Nucleus accumbens (tissue), 56 donors: ENCODE measurements around the gene ZCCHC14.
A peak's percentile ranks its signal among the peaks of the same experiment; 100 is the strongest.

Experiments used
- DNase-seq, 56 donors: peaks; one replicate each; lab custom pipeline; 2025; lab: John Stamatoyannopoulos, UW

The ZCCHC14 gene

DNA sequence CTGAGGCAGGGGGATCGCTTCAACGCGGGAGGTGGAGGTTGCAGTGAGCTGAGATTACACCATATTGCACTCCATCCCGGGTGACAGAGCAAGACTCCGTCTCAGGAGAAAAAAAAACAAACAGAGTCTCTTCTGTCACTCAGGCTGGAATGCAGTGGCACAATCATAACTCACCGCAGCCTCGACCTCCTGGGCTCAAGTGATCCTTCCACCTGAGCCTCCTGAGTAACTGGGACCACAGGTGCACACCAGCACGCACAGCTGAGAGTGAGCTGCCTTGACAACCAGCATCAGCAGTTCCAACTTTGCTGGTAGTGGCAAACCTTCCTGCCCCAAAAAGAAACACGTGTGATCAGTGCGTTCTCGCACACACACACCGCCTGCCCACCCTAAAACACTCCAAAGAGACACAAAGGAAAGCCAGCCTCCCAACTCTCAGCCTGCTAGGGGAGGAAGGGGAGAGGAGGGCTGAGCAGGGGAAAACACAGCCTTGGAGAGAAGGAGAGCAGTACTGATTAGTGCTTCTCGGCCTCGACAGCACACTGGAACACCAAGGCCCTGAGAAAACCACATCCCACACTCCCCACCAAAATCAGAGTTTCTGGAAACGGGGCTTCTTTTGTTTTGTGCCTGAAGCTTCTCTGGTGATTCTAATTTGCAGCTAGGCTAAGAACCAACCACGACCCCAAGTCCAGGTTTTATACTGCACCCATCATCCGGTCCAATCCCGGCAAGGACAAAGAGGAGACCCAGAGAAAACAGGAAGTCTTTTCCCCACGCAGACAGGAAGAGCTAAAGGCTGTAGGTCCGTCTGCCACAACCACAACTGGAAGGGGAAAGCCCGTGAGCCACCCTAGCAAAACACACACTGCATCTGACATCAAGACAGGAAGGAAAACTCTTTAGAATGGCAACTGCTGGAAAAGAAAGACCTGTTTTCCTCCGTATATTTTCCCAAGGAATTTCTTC is 28.8 kb downstream of the ZCCHC14 start:
- DNase-seq = peak in 1 of 56 donors; percentile 16

DNA sequence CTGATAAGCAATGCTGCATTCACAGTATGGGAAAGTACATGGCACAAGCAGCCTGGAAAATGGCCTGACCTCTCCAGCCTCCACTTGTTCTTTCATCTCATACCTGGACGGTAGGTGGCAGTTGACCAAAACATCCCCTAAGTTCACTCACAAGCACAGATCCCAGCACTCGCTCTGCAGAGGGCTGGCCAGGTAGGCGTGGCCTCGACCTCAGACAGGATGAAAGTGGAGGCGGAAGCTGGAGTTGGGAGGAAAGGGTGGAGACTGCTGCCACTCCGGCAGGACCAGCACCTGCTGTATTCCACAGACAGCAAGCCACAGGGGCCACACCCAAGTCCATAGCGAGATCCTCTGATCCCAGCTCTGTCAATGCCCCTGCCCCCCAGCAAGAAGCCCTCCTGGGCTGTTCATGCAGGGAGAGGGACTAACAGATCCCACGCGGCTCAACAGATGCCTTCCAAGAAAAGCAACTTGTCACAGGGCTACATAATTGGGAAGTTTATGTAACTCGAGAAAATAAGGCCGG is 31.3 kb downstream of the ZCCHC14 start:
- DNase-seq = no peak

DNA sequence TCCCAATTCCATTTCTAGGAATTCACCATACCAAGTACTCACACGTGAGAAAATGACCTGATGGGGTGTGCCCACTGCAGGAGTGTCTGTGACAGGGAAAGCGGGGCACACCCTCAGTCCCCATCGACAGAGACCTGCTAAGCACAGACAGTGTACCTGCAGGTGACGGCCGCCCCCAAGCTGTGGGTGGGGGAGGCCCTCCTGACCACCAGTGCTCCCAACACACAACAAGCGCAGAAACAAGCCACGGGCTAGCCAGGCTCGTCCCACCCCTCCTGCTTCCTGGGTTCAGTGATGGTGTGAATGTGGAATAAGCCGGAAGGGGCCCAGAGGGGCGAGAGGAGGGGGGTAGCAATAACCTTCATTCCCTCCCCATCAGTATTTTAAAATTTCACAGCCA is 31.9 kb downstream of the ZCCHC14 start:
- DNase-seq = no peak

DNA sequence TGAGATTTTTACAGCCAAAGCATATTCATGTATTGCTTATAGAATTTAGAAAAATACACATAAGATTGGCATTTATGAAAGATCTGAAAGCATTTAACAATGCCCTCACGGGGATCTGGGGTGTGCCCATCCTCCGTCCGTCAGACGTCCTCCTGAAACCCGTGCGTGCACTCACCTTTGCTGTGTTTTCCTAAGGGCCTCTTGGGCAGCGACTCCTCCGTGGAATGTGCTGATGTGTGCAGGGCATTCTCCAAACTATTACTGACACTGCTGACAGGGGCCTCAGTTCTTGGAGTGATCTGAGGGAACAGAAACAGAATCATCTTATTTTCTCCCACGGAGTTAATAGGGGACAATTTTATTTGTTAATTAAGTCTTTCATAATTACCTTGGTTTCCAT is 33.0 kb downstream of the ZCCHC14 start:
- DNase-seq = no peak

DNA sequence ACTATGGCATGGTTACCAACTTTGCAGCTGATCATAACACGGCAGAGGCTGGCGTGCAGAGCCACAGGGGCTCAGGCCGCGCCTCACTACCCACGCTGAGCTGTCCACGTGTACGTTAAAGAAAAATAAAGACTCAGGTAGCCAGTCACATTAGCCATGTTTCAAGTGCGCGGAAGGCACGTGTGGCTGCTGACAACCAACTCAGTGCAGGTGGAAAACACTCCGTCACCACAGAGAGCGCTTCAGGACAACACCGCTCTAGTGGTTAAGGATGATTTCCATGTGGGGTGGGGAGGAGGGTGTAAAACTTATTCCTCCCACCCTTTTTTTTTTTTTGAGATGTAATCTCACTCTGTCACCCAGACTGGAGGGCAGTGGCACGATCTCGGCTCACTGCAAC is 33.8 kb downstream of the ZCCHC14 start:
- no peak for DNase-seq

DNA sequence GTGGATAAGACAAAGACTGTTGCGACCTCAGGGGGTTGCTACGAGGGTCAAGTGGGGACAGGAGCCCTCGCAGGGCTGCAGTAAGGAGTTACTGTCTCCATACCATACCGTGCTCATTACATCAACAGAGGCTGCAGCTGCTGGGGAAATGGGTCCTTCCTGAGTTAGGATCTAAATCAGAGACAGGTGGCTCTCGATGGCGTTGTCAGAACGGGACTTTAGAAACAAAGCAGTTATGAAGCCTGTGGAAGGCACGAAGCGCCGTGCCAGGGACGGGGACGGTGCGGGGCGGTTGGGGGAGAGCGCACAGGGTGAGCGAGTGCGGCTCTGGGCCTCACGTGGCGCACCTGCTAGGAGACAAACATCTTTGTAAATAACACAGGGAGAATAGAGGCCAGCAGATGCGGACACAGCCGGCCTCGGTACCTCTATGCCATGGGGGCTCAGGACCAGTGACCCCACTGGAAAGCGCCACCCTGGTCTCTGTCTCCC is 34.4 kb downstream of the ZCCHC14 start:
- DNase-seq = no peak

DNA sequence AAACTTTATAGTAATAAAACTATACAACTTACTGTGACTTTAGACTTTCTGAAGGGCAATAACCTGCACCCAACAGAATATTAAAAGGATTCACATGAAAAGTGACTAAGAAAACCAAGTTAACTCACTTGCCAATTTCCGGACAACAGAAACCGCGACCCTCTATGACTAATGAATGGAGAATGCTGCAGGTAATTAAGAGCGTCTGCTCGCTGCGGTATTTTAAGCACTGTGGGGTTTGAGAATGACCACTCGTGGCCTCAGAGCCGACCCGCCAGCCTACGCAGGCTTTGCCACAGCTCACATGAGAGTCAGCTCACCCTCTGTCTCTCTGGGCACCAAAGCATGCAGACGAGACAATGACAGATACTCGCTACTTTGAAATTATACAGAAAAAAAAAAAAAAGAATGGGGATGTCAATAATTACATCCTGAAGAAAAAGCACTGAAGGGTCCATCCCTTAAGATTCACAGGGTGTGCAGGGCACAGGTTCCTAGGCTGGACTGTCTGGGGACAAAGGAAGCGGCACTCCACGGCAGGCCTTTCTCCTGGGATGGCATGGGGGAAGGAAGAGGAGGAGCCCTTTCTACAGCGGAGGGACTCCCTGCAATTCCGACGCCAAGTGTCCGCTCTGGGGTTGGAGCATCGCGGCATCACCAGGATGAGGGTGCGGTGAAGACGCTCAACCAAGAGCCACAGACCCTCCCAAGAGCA is 35.0 kb downstream of the ZCCHC14 start:
- DNase-seq = no peak

DNA sequence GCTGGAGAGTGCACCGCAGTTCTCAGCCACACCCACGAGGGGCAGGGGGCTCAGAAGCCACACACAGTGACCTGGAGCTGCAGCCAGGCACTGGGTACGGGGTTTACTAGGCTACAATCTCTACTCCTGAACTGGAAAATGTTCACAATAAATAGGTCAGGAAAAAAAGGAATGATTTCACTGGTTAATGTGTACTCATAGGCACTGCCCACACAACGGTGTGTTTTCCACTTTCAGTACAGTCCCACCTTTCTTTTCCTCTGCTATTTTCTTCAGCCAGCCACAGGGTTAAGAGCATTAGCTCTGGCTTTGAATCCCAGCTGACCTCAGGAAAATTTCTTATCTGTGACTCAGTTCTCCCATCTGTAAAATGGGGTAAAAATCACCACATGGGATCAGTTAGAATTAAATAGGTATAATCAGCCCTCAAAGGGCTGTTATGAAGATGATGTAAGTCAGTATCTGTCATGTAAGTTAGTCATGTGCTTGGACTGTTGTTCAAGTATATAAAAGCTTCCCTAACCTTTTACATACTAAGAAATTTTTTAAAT is 35.7 kb downstream of the ZCCHC14 start:
- DNase-seq = no peak

DNA sequence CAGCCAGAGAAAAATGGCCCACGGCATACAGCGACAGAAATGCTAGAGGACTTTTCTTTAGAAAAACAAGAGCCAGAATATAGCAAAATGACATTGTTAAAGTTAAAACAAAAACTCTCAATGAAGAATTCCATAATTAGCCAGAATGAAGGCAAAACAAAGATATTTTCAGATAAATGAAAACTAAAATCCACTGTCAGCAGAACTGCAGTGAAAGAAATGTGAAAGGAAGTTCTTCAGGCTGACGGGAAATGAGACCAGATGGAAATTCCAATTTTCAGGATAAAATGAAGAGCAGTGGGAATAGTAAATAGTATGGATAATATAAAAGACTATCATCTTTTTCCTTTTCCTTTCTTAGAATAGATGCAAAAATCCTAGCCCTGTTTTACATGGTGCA is 38.4 kb downstream of the ZCCHC14 start:
- DNase-seq = no peak

DNA sequence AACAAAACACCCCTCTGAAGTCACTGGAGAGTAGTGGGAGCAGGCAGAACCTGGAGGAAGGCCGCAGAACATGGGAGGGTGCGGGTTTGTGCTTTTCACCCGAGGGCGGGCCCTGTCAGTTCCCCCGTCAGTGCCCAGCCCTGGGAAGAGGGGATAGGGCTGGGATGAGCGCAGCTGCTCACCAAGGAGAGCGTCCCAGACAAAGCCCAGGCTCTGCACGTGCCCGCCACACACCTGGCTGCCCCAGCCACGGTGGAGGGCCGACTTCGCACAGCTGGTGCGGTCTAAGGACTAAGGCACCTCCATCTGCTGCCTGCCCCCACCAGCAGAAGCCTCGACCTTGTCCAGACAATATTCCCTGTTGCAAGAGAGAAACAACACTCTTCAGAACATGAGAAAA is 39.5 kb downstream of the ZCCHC14 start:
- no peak for DNase-seq

DNA sequence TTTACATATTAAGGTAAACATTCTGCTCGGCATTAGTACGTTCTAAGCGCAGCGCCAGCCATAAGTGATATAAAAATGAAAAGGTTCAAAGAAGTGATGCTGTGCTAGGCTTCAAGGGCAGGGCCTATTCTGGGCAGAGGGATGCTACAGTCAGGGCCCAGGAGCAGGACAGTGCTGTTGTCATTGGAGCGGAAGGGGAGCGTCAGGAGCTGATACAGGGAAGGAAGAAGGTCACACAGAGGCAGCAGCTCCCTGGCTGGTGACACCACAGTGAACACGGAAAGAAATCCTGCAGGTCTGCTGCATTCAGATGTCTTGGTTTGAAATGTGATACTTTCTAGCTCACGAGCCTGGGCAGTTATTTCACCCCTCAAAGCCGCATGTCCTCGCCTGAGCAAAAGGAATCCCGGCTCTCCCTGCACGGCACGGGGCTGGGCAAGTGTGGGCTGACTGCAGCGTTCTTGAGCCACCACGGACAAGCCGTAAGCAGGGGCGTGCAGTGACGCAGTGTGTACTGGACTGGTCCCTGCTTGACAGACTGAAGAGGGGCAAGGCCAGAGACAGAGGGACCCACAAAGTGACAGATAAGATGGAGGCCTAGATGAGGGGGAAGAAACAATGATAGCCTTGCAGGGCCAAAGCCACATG is 41.1 kb downstream of the ZCCHC14 start:
- no peak for DNase-seq

DNA sequence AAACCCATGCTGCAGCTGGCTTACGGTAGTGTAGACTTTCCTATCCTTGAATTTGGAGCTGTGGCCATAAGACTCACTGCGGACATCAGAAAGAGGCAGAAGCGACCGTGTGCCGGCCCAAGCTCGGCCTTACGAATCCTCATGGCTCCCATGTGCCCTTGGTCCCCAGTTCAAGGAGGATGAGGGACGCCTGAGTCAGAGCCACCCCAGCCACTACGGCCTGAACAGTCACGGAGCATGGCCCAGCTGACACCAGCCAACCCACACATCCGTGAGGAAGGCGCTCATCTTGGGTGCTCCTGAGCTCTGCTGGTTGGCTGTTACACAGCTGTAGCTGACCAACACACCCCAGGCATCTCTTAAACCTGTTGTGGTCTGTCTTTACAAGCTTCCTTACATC is 44.0 kb downstream of the ZCCHC14 start:
- DNase-seq = no peak

DNA sequence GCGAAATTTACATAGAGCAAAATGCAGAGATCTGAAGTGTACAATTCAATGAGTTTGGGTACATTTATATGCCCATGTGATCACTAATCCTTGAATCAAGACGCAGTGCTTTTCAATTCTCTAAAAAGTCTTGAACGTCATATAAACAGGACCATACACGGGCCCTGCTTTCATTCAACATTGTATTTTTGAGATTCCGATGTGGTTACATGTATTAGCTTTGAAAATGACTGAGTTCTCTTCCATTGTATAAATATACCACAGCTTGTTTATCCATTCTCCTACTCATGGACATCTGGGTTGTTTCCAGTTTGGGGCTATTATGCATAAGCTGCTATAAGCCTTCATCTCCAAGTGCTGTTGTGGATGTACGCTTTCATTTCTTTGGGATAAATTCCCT is 45.5 kb downstream of the ZCCHC14 start:
- DNase-seq = no peak

DNA sequence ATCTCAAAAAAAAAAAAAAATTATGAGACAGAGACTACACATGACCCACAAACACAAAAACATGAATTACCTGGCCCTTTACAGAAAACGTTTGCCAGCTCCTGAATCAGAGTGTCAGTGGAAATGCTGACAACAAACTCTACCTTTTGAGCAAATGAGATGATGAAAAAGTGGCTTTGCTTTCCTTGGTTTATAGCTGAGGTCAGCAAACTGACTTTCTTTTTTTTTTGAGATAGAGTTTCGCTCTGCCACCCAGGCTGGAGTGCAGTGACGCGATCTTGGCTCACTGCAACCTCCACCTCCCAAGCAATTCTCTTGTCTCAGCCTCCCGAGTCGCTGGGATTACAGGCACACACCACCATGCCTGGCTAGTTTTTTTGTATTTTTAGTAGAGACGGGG is 46.3 kb downstream of the ZCCHC14 start:
- no peak for DNase-seq

DNA sequence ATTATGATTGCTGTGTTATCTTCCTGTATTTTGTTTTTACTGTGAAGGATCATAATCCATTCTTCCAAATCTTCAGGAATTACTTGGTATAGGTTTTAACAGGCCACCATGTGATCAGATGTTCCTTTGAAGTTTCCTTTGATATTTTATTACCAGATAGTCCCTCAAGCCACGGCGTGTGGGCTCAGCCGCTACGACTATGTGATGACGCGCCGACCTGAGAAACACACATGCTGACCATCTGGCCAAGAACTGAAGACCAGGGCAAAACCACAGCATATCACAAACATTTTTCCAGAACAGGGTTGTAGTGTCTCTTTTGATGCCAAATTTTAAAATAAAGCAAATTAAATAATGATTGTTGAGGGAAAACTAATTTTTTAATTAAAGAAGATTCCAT is 47.3 kb downstream of the ZCCHC14 start:
- no peak for DNase-seq

DNA sequence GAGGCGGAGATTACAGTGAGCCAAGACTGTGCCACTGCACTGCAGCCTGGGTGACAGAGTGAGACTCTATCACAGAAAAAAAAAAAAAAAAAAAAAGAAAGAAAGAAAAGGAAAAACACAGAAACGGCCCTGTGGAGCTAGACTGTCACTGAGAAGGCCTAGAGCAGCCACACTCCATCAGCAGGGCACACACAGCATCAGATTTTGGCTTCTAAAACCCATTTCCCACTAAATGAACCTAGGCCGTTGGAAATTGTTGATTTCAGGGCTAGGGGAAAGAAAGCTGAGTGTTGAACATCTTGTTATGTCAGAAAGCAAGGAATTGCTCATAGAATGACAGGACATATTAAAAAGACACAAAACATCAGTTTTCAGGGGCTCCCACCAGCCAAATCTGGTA is 48.9 kb downstream of the ZCCHC14 start:
- DNase-seq = no peak

DNA sequence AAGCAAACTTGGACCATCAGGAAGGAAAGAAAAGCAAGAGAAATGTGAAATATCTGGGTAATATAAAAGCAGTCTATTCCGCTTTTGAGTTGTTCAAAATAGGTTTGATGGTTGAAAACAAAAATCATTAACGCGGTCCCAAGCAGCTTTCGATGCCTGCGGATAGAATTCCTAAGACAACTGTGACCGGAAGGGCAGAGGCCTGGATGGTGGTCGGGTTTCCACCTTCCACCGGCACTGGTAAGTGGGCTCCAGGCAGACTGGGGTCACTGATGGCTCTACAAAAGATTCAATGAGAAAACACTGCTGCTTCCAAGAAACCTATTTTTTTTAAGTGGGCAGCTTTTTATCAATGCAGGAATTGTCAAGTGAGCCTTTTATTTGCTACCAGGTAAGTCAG is 49.8 kb downstream of the ZCCHC14 start:
- DNase-seq = no peak

DNA sequence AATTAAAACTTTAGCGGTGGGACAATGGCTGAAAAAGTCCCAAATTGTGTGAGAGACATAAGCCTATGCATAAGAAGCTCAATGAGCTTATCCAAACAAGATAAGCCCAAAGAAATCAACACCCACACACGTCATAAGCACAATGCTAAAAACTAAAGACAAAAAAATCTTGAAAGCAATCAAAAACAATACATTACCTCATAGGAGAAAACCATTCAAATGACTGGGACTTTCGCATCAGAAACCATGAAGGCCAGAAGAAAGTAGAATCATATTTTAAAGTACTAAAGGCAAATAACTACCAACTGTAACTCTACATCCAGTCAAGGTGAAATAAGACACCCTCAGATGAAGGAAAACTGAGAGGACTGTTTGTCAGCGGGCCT is 50.2 kb downstream of the ZCCHC14 start:
- DNase-seq = no peak

DNA sequence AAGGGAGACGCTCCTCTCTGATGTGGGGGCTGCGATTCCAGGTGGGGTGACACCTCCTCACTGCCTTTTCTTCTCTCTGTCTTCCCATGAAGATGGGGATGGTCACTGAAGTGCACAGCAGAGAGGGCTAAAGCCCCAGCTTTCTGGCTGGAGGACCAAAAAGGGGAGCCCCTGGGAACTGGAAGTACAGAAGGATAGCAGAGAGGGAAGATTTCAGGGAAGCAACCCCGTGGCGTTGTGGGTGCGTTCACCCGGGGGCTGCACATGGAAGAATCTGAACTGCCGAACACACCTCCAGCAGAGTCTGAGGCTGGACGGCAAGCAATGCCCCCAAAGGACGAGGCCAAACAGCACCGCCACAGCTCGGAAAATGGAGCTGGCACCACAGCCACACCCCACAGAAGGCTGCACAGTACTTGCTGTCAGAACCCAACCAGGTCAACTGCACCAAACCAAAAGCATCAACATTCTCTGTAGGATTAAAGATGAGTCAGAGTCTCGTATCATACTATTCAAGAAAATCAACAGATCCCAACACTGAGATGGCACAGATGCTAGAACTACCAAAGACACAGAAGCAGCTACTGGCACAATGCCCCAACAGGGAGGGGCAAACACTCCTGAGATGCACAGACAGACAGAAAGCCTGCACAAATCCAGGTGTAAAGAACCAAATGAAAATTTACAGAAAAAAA is 50.8 kb downstream of the ZCCHC14 start:
- no peak for DNase-seq

DNA sequence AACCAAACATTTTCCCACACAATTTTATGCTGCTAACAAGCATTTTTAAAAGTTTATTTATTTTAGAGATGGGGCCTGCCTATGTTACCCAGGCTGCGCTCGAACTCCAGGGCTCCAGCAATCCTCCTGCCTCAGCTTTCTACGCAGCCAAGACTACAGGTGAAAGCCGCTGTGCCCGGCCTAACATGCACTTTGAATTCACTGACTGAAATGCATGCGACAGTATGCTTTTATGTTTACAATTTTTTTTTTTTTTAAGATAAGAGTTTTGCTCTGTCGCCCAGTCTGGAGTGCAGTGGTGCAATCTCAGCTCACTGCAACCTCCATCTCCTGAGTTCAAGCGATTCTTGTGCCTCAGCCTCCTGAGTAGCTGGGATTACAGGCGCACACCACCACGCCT is 52.9 kb downstream of the ZCCHC14 start:
- no peak for DNase-seq
